OCI-LY3 (cell line): ENCODE data around the gene CLP1.
"Not testable (repeated sequence)": the region's sequence is repeated elsewhere in the genome, so short reads cannot be mapped to it uniquely, and the experiment has no call there.

ENCODE experiments used
- EZH2phosphoT487 ChIP-seq: fragments of 200-600 bp; shearing (Covaris generic); IDR thresholded peaks from 2 replicates; pipeline ENCODE4 v1.6.1; 2018; ENCODE audit warnings: antibody characterized with exemption, mixed run types, low read depth
- TF ChIP-seq, protein P1 (sequence below): fragments of 200-600, 300-600 bp; sonication (generic); IDR thresholded peaks from 2 replicates; pipeline ENCODE4 v1.5.1; 2014; ENCODE audit warnings: antibody characterized with exemption, low read length, low read depth

DNA sequence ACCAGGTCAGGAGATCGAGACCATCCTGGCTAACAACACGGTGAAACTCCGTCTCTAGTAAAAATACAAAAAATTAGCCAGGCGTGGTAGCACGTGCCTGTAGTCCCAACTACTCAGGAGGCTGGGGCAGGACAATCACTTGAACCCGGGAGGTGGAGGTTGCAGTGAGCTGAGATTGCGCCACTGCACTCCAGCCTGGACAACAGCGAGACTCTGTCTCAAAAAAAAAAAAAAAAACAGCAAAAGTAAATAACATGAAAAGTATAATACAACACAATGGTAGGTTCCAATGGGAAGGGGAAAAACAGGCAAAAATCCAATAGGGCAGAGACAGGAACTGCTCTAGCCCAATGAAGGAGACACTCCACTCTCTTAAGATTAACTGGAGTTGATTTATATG, 47.9 kb downstream of the CLP1 start:
- TF ChIP-seq, protein P1, sequence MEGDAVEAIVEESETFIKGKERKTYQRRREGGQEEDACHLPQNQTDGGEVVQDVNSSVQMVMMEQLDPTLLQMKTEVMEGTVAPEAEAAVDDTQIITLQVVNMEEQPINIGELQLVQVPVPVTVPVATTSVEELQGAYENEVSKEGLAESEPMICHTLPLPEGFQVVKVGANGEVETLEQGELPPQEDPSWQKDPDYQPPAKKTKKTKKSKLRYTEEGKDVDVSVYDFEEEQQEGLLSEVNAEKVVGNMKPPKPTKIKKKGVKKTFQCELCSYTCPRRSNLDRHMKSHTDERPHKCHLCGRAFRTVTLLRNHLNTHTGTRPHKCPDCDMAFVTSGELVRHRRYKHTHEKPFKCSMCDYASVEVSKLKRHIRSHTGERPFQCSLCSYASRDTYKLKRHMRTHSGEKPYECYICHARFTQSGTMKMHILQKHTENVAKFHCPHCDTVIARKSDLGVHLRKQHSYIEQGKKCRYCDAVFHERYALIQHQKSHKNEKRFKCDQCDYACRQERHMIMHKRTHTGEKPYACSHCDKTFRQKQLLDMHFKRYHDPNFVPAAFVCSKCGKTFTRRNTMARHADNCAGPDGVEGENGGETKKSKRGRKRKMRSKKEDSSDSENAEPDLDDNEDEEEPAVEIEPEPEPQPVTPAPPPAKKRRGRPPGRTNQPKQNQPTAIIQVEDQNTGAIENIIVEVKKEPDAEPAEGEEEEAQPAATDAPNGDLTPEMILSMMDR: not testable (repeated sequence)
- not testable (repeated sequence) for TF ChIP-seq EZH2phosphoT487
